Smooth muscle cell of the brain vasculature (primary cell): ENCODE data around the gene TMCC1.
"Not testable (repeated sequence)": the region's sequence is repeated elsewhere in the genome, so short reads cannot be mapped to it uniquely, and the experiment has no call there.

Experiments used
- DNase-seq: peaks from one replicate; pipeline ENCODE4 v3.0.0-alpha.2; 2012; ENCODE audit warnings: low read depth, low spot score

Gene TMCC1

GRCh38 chr3:129773691-129774663 is 119.5 kb downstream of the TMCC1 start:
- DNase-seq = no peak

DNA sequence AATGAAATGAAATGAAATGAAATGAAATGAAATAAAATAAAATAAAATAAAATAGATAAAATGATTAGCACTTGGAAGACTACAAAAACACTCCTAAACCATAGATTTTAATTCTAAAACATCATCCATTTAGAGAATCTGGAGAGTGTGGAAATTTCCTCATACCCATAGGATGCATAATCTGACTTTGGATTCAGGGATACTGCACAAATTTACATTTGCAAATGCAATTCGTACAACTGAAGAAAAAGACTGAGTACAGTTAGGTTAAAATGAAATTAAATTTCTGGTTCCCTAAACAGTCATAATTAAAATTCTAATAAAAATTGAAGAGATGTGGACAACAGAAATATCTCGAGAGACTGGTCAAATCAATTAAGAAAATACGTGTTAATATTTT is 122.9 kb downstream of the TMCC1 start:
- DNase-seq = no peak

DNA sequence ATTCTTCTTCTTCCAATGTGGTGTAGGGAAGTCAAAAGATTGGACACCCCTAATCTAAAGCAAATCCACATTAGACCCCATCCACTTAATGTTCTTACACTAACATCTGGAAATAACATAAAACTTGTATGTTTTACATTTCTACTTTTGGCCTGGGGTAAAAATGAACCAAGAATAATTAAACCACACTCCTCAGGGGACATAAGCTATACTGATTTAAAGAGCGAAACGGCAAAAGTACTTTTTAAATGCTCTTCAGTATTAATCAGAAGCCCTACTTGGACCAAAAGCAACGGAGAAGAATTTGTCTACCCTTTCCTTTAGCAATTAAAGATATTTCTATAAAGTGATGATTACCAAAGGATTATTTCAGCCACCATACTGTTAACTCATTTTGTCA is 123.9 kb downstream of the TMCC1 start:
- DNase-seq = no peak

GRCh38 chr3:129768728-129769127 is 124.8 kb downstream of the TMCC1 start:
- DNase-seq = no peak

- DNase-seq = no peak
Measured at GRCh38 chr3:129766135-129766534, 127.4 kb downstream of the TMCC1 start.

GRCh38 chr3:129764090-129764489 is 129.4 kb downstream of the TMCC1 start:
- DNase-seq = no peak

- no peak for DNase-seq
Measured at GRCh38 chr3:129758785-129759320, 134.7 kb downstream of the TMCC1 start.

GRCh38 chr3:129758306-129758705 is 135.2 kb downstream of the TMCC1 start:
- no peak for DNase-seq

- no peak for DNase-seq
Measured at GRCh38 chr3:129756871-129757270, 136.6 kb downstream of the TMCC1 start.

DNA sequence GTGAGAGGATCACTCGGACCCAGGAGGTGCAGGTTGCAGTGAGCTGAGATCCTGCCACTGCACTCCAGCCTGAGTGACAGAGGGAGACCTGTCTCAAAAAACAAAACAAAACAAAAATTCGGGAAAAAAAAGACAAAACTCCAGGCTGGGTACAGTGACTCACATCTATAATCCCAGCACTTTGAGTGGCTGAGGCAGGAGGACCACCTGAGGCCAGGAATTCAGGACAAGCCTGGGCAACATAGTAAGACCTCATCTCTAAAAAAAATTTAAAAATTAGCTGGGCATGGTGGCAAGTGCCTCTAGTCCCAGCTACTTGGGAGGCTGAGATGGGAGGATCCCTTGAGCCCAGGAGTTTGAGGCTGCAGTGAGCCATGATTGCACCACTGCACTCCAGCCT is 142.4 kb downstream of the TMCC1 start:
- DNase-seq = not testable (repeated sequence)

DNA sequence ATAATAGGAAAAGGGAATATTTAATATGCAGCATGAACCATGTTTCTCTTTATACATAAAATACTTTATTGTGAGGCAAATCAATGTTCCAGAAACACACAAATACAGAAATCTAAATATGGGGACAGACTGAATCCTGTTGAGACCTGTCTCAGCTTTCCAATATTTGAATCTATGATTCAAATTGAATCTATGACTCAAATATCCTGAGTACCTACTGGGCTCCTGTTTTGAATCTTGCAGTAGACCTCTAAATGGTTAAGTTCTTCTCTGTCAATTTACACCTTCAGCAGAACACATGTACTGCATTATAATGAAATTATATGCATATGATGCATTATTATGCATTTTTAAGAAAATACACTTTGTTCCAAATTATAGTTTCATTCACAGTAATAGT is 143.8 kb downstream of the TMCC1 start:
- no peak for DNase-seq

DNA sequence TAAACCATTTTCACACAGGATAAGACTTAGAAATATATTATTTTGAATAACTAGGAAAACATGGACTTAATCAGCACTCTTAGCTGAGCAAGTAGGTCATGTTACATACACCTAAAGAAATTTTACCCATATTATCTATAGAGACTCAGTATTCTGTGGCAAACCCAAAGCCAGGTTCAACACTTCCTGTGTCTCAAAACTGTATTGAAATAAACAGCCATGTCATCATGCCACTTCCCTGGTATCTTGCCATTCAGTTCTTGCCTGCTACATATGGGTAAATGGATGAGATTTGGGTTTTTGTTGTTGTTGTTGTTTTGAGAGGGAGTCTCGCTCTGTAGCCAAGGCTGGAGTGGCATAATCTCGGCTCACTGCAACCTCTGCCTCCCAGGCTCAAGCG is 145.5 kb downstream of the TMCC1 start:
- no peak for DNase-seq

DNA sequence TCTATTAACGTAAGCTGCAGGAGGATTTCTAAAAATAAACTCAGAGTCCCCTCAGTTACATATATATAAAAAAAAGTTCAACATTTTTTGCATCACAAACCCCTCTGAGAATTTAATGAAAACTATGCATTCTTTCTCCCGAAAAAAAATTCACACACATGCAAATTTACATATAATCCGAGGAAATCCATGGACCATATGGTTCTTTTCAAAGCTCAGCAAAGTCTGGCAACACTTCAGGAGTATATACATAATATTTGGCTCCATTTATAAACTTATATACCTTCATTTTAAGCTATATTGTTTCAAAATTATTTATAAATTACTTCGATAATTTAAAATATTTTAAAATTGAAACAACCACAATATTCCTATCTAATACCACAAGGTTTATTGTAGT is 146.4 kb downstream of the TMCC1 start:
- DNase-seq = no peak

GRCh38 chr3:129746629-129747028 is 146.9 kb downstream of the TMCC1 start:
- no peak for DNase-seq

GRCh38 chr3:129745253-129745652 is 148.3 kb downstream of the TMCC1 start:
- no peak for DNase-seq

DNA sequence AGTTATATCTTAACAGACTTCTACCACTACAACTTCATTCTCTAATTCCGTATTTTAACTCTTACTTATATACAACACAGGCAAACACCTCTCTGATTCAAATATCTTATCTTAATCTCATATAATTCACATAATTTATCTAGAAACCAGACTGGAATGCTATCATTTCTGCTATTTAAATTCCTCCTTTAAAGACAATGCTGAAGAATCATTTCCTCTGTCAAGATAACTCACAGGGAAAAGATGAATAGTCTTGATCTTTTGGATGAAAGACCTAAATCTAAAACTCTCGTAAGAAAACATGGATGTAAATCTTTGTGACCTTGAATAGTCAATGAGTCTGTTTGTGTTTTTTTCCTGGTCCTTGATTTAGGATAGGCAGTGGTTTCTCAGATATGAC is 151.7 kb downstream of the TMCC1 start:
- no peak for DNase-seq

GRCh38 chr3:129740090-129740489 is 153.4 kb downstream of the TMCC1 start:
- DNase-seq = no peak

- no peak for DNase-seq
Measured at GRCh38 chr3:129739634-129740033, 153.9 kb downstream of the TMCC1 start.

- DNase-seq = no peak
Measured at GRCh38 chr3:129738172-129738571, 155.3 kb downstream of the TMCC1 start.

GRCh38 chr3:129736070-129736469 is 157.4 kb downstream of the TMCC1 start:
- no peak for DNase-seq

DNA sequence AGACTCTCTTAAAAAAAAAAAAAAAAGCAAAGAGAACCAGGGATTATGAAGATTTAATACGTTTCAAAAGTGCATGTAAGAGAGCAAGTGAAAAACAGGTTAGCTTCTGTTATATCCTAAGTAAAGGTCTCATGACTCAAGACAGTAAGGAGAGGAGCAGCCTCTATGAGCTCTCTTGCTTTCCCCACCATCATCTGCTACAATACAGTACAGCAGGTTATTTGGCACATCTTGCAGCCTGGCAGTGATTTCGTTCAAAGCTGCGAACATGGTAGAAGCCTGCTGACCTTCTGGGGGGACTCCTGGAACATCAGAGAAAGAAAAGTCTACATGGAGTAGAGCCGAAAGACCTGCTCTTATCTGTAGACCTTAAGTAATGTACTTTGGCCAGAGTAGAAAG is 157.9 kb downstream of the TMCC1 start:
- no peak for DNase-seq

- DNase-seq = no peak
Measured at GRCh38 chr3:129734449-129734848, 159.1 kb downstream of the TMCC1 start.

DNA sequence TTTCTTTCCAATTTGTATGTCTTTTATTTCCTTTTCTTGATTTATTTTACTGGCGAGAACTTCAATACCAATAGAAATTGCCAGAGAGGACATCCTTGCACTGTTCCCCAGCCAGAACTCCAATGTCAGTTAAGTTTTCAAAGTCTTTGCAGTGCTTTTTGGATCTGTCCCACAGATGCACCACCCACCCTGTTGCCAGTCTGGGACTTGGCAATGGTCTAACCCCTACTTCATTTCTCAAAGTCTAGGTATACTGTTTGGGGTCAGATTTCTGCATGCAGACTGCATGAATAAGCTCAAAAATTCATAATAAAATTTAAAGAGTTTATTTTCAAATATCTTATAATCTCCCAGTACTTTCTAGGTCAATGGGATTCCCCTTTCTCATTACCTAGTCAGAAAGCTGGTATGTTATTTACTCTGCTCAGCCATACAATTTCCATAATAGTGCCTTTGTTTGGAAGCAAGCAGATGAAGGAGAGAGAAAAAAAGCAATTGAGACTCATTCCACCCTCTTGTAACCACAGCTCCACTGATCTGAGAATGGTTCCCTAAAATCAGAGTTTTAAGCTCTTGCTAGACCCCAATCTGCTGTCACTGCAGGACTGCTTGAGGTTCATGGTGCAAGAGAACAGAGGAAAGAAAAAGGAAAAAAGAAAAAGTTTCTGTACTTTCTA is 161.2 kb downstream of the TMCC1 start:
- DNase-seq = no peak
